ENCODE measurements around the gene ACTRT3. TPM values are rescaled to one million over a fixed set of nuclear protein-coding genes. Genes with fewer than 3 reads are reported as not detected.
"Not testable (repeated sequence)": the region's sequence is repeated elsewhere in the genome, so short reads cannot be mapped to it uniquely, and the experiment has no call there.

ACTRT3 gene
- total RNA-seq, 1 donor from 2014 or later = 3.3 TPM

- no peak for FAIRE-seq
Measured at GRCh38 chr3:169772897-169773816, 3.8 kb upstream of the ACTRT3 start, which contains the start of gene MYNN. TSS of gene MYNN (plus strand) at chr3:169773396. CDS start at chr3:169774296, 900 bp downstream.

GRCh38 chr3:169772305-169772896 is 3.0 kb upstream of the ACTRT3 start:
- FAIRE-seq (no peak), DNase-seq (ENCODE audit: low spot score in 2 of 2) (peak; percentile 25 to 39)

More at GRCh38 chr3:169772897-169773816, 3.8 kb upstream of the ACTRT3 start, which contains the start of gene MYNN:
- peak; percentile 73 to 80 for DNase-seq (ENCODE audit: low spot score in 2 of 2)

GRCh38 chr3:169771497-169772304 is 2.3 kb upstream of the ACTRT3 start:
- FAIRE-seq (peak; percentile 77), DNase-seq (ENCODE audit: low spot score in 2 of 2) (peak; percentile 22 to 51)

- FAIRE-seq (no peak), DNase-seq (ENCODE audit: low spot score in 2 of 2) (peak; percentile 75 to 78)
Measured at GRCh38 chr3:169764882-169765612, 4.3 kb downstream of the ACTRT3 start, which contains the start of gene TERC. TSS of gene TERC (minus strand) at chr3:169765060.

- DNase-seq (ENCODE audit: low spot score in 2 of 2) (peak; percentile 48 to 49), FAIRE-seq (no peak)
Measured at GRCh38 chr3:169764312-169764881, 5.0 kb downstream of the ACTRT3 start.

- FAIRE-seq = no peak
Measured at GRCh38 chr3:169760479-169760878, 8.9 kb downstream of the ACTRT3 start.

GRCh38 chr3:169759256-169759655 is 10.1 kb downstream of the ACTRT3 start:
- FAIRE-seq = no peak
- no peak for DNase-seq (ENCODE audit: low spot score in 2 of 2)

More at GRCh38 chr3:169760479-169760878, 8.9 kb downstream of the ACTRT3 start:
- DNase-seq (ENCODE audit: low spot score in 2 of 2) = no peak

- DNase-seq (ENCODE audit: low spot score in 2 of 2) (no peak), FAIRE-seq (no peak)
Measured at GRCh38 chr3:169758359-169758994, 10.9 kb downstream of the ACTRT3 start.

GRCh38 chr3:169755488-169755887 is 13.9 kb downstream of the ACTRT3 start:
- DNase-seq (ENCODE audit: low spot score in 2 of 2) = no peak
- FAIRE-seq = no peak

- no peak for DNase-seq (ENCODE audit: low spot score in 2 of 2)
- FAIRE-seq = no peak
Measured at GRCh38 chr3:169754711-169755110, 14.7 kb downstream of the ACTRT3 start.

- DNase-seq (ENCODE audit: low spot score in 2 of 2) = no peak
- no peak for FAIRE-seq
Measured at GRCh38 chr3:169751875-169752274, 17.5 kb downstream of the ACTRT3 start.

GRCh38 chr3:169750665-169751064 is 18.7 kb downstream of the ACTRT3 start:
- no peak for DNase-seq (ENCODE audit: low spot score in 2 of 2)
- FAIRE-seq = no peak

- no peak for FAIRE-seq
- no peak for DNase-seq (ENCODE audit: low spot score in 2 of 2)
Measured at GRCh38 chr3:169748670-169749069, 20.7 kb downstream of the ACTRT3 start.

GRCh38 chr3:169746924-169747323 is 22.4 kb downstream of the ACTRT3 start:
- DNase-seq (ENCODE audit: low spot score in 2 of 2) = no peak
- FAIRE-seq = no peak

- DNase-seq (ENCODE audit: low spot score in 2 of 2) (peak in 1 of 2 donors; percentile 22), FAIRE-seq (no peak)
Measured at GRCh38 chr3:169744366-169745054, 24.9 kb downstream of the ACTRT3 start.

- no peak for FAIRE-seq
- no peak for DNase-seq (ENCODE audit: low spot score in 2 of 2)
Measured at GRCh38 chr3:169739067-169739466, 30.3 kb downstream of the ACTRT3 start.

- FAIRE-seq = not testable (repeated sequence)
Measured at GRCh38 chr3:169731857-169732256, 37.5 kb downstream of the ACTRT3 start.

GRCh38 chr3:169722724-169723123 is 46.6 kb downstream of the ACTRT3 start:
- DNase-seq (ENCODE audit: low spot score in 2 of 2) (no peak), FAIRE-seq (no peak)

More at GRCh38 chr3:169731857-169732256, 37.5 kb downstream of the ACTRT3 start:
- DNase-seq (ENCODE audit: low spot score in 2 of 2) = not testable (repeated sequence)

All from frontal cortex (tissue), 4 donors.